ENCODE results near the gene MRRF. TPM values are rescaled to one million over a fixed set of nuclear protein-coding genes. Genes with fewer than 3 reads are reported as not detected.
"Not testable (repeated sequence)": the region's sequence is repeated elsewhere in the genome, so short reads cannot be mapped to it uniquely, and the experiment has no call there.

Gene MRRF
- total and polyA plus RNA-seq, 4 experiments from 2014 or later: 15.6 to 27.3 (median 22.5) TPM

GRCh38 chr9:122320413-122320881, 55.8 kb downstream of the MRRF start:
- DNase-seq: no peak
- Mint-ChIP-seq H3K27ac (no peak overlapping the region), H3K9me3 (no peaks in the 10 kb centered on the region), H3K4me3 (no peak overlapping the region), H3K4me1 (peaks cover 0 to 1% (median 0%) of the 10 kb centered on the region in 4 donors), H3K27me3 (no peaks in the 10 kb centered on the region), H3K36me3 (peaks cover 27 to 50% of the 10 kb centered on the region in 2 donors)
- intact Hi-C loops (cut with micrococcal nuclease): no loop called here
- Histone ChIP-seq H3K9me3 (ENCODE audit: control insufficient read depth in 1 of 2, low read length in 2 of 2) (no peaks in the 10 kb centered on the region), H3K27me3 (ENCODE audit: insufficient read depth, low read length) (no peaks in the 10 kb centered on the region), H3K27ac (ENCODE audit: low read depth, low read length) (no peak overlapping the region), H3K4me3 (ENCODE audit: low read length in 2 of 2) (no peak overlapping the region), H3K36me3 (ENCODE audit: insufficient read depth, low read length) (peaks cover 22% of the 10 kb centered on the region), H3K4me1 (ENCODE audit: insufficient read depth, low read length) (no peaks in the 10 kb centered on the region)
- POLR2A ChIA-PET (ENCODE audit: partially characterized antibody): no interaction called here
- CTCF ChIA-PET (ENCODE audit: partially characterized antibody): no interaction called here

- no peak for DNase-seq
- no peak overlapping the region for H3K27ac ChIP-seq (ENCODE audit: low read depth, low read length)
- intact Hi-C loops (cut with micrococcal nuclease): no loop called here
- H3K4me3 Mint-ChIP-seq: no peak overlapping the region
- H3K27ac Mint-ChIP-seq: no peak overlapping the region
- H3K27me3 ChIP-seq (ENCODE audit: insufficient read depth, low read length): no peaks in the 10 kb centered on the region
- H3K36me3 ChIP-seq (ENCODE audit: insufficient read depth, low read length): peaks cover 22% of the 10 kb centered on the region
- H3K9me3 ChIP-seq (ENCODE audit: control insufficient read depth in 1 of 2, low read length in 2 of 2): no peaks in the 10 kb centered on the region
- peaks cover 33 to 53% of the 10 kb centered on the region in 2 donors for H3K36me3 Mint-ChIP-seq
- H3K4me1 Mint-ChIP-seq: peaks cover 0 to 1% (median 0%) of the 10 kb centered on the region in 4 donors
- no peaks in the 10 kb centered on the region for H3K4me1 ChIP-seq (ENCODE audit: insufficient read depth, low read length)
- CTCF ChIA-PET (ENCODE audit: partially characterized antibody): no interaction called here
- no peaks in the 10 kb centered on the region for H3K9me3 Mint-ChIP-seq
- POLR2A ChIA-PET (ENCODE audit: partially characterized antibody): no interaction called here
- H3K27me3 Mint-ChIP-seq: no peaks in the 10 kb centered on the region
- H3K4me3 ChIP-seq (ENCODE audit: low read length in 2 of 2): no peak overlapping the region
Observed at GRCh38 chr9:122322553-122322952, 57.9 kb downstream of the MRRF start.

GRCh38 chr9:122324665-122325064, 60.0 kb downstream of the MRRF start:
- intact Hi-C loops (cut with micrococcal nuclease); H3K9me3 Mint-ChIP-seq; CTCF ChIA-PET (ENCODE audit: partially characterized antibody); H3K4me3 ChIP-seq (ENCODE audit: low read length in 2 of 2); H3K27ac ChIP-seq (ENCODE audit: low read depth, low read length); H3K27me3 Mint-ChIP-seq; H3K4me3 Mint-ChIP-seq; POLR2A ChIA-PET (ENCODE audit: partially characterized antibody); H3K27me3 ChIP-seq (ENCODE audit: insufficient read depth, low read length); H3K9me3 ChIP-seq (ENCODE audit: control insufficient read depth in 1 of 2, low read length in 2 of 2); H3K4me1 Mint-ChIP-seq; H3K27ac Mint-ChIP-seq; H3K4me1 ChIP-seq (ENCODE audit: insufficient read depth, low read length); DNase-seq: not testable (repeated sequence)
- H3K36me3 Mint-ChIP-seq: peaks cover 37 to 53% of the 10 kb centered on the region in 2 donors
- peaks cover 13% of the 10 kb centered on the region for H3K36me3 ChIP-seq (ENCODE audit: insufficient read depth, low read length)

- H3K36me3 ChIP-seq (ENCODE audit: insufficient read depth, low read length): peaks cover 13% of the 10 kb centered on the region
- H3K4me3 ChIP-seq (ENCODE audit: low read length in 2 of 2): no peak overlapping the region
- no peaks in the 10 kb centered on the region for H3K9me3 Mint-ChIP-seq
- H3K4me3 Mint-ChIP-seq: no peak overlapping the region
- H3K27ac Mint-ChIP-seq: no peak overlapping the region
- peaks cover 37 to 53% of the 10 kb centered on the region in 2 donors for H3K36me3 Mint-ChIP-seq
- H3K27me3 Mint-ChIP-seq: no peaks in the 10 kb centered on the region
- ChIA-PET CTCF (ENCODE audit: partially characterized antibody) (no interaction called here), POLR2A (ENCODE audit: partially characterized antibody) (no interaction called here)
- no peaks in the 10 kb centered on the region for H3K9me3 ChIP-seq (ENCODE audit: control insufficient read depth in 1 of 2, low read length in 2 of 2)
- H3K27ac ChIP-seq (ENCODE audit: low read depth, low read length): no peak overlapping the region
- H3K4me1 Mint-ChIP-seq: no peaks in the 10 kb centered on the region
- intact Hi-C loops (cut with micrococcal nuclease): no loop called here
- no peaks in the 10 kb centered on the region for H3K27me3 ChIP-seq (ENCODE audit: insufficient read depth, low read length)
- DNase-seq: no peak
- H3K4me1 ChIP-seq (ENCODE audit: insufficient read depth, low read length): no peaks in the 10 kb centered on the region
Observed at GRCh38 chr9:122325124-122325523, 60.4 kb downstream of the MRRF start.

- ChIA-PET POLR2A (ENCODE audit: partially characterized antibody) (no interaction called here), CTCF (ENCODE audit: partially characterized antibody) (interaction anchor here (1.4 to 2.7 kb wide), 2 partner anchors 23 to 228 kb away, joined by 6 to 7 read pairs; no protein-coding TSS in a partner anchor)
- Mint-ChIP-seq H3K27me3 (no peaks in the 10 kb centered on the region), H3K9me3 (no peaks in the 10 kb centered on the region), H3K36me3 (peaks cover 37 to 47% of the 10 kb centered on the region in 2 donors), H3K4me3 (no peak overlapping the region), H3K4me1 (no peaks in the 10 kb centered on the region), H3K27ac (no peak overlapping the region)
- Histone ChIP-seq H3K27me3 (ENCODE audit: insufficient read depth, low read length) (no peaks in the 10 kb centered on the region), H3K9me3 (ENCODE audit: control insufficient read depth in 1 of 2, low read length in 2 of 2) (no peaks in the 10 kb centered on the region), H3K27ac (ENCODE audit: low read depth, low read length) (no peak overlapping the region), H3K36me3 (ENCODE audit: insufficient read depth, low read length) (peaks cover 13% of the 10 kb centered on the region), H3K4me3 (ENCODE audit: low read length in 2 of 2) (no peak overlapping the region), H3K4me1 (ENCODE audit: insufficient read depth, low read length) (no peaks in the 10 kb centered on the region)
- intact Hi-C loops (cut with micrococcal nuclease): no loop called here
- DNase-seq: no peak
Observed at GRCh38 chr9:122327175-122327574, 62.5 kb downstream of the MRRF start.

- H3K9me3 Mint-ChIP-seq: no peaks in the 10 kb centered on the region
- H3K27me3 ChIP-seq (ENCODE audit: insufficient read depth, low read length): no peaks in the 10 kb centered on the region
Observed at GRCh38 chr9:122329597-122329996, 64.9 kb downstream of the MRRF start.

GRCh38 chr9:122330466-122330865, 65.8 kb downstream of the MRRF start:
- H3K27ac ChIP-seq (ENCODE audit: low read depth, low read length); intact Hi-C loops (cut with micrococcal nuclease); H3K4me3 Mint-ChIP-seq; H3K27me3 Mint-ChIP-seq; H3K27me3 ChIP-seq (ENCODE audit: insufficient read depth, low read length); H3K4me3 ChIP-seq (ENCODE audit: low read length in 2 of 2); H3K9me3 Mint-ChIP-seq; DNase-seq; H3K4me1 ChIP-seq (ENCODE audit: insufficient read depth, low read length); H3K4me1 Mint-ChIP-seq; H3K36me3 ChIP-seq (ENCODE audit: insufficient read depth, low read length); H3K9me3 ChIP-seq (ENCODE audit: control insufficient read depth in 1 of 2, low read length in 2 of 2); POLR2A ChIA-PET (ENCODE audit: partially characterized antibody): not testable (repeated sequence)
- CTCF ChIA-PET (ENCODE audit: partially characterized antibody): interaction anchor here (1.1 to 1.4 kb wide), 3 partner anchors 19 to 208 kb away, joined by 3 to 5 read pairs (median 5); no protein-coding TSS in a partner anchor
- Mint-ChIP-seq H3K27ac (peak overlapping the region in 1 of 7 donors; percentile 67), H3K36me3 (peaks cover 15 to 17% of the 10 kb centered on the region in 2 donors)

More at GRCh38 chr9:122329597-122329996, 64.9 kb downstream of the MRRF start:
- Mint-ChIP-seq H3K4me3 (peak overlapping the region in 1 of 8 donors; percentile 12), H3K27me3 (no peaks in the 10 kb centered on the region), H3K4me1 (no peaks in the 10 kb centered on the region), H3K36me3 (peaks cover 19 to 24% of the 10 kb centered on the region in 2 donors), H3K27ac (no peak overlapping the region)
- H3K4me1 ChIP-seq (ENCODE audit: insufficient read depth, low read length): no peaks in the 10 kb centered on the region
- no peaks in the 10 kb centered on the region for H3K9me3 ChIP-seq (ENCODE audit: control insufficient read depth in 1 of 2, low read length in 2 of 2)
- ChIA-PET CTCF (ENCODE audit: partially characterized antibody) (no interaction called here), POLR2A (ENCODE audit: partially characterized antibody) (no interaction called here)
- intact Hi-C loops (cut with micrococcal nuclease): no loop called here
- H3K27ac ChIP-seq (ENCODE audit: low read depth, low read length): no peak overlapping the region
- no peak overlapping the region for H3K4me3 ChIP-seq (ENCODE audit: low read length in 2 of 2)
- DNase-seq: no peak
- no peaks in the 10 kb centered on the region for H3K36me3 ChIP-seq (ENCODE audit: insufficient read depth, low read length)

- Histone ChIP-seq H3K4me3 (ENCODE audit: low read length in 2 of 2) (no peak overlapping the region), H3K27ac (ENCODE audit: low read depth, low read length) (no peak overlapping the region), H3K4me1 (ENCODE audit: insufficient read depth, low read length) (no peaks in the 10 kb centered on the region), H3K27me3 (ENCODE audit: insufficient read depth, low read length) (no peaks in the 10 kb centered on the region), H3K36me3 (ENCODE audit: insufficient read depth, low read length) (no peaks in the 10 kb centered on the region), H3K9me3 (ENCODE audit: control insufficient read depth in 1 of 2, low read length in 2 of 2) (no peaks in the 10 kb centered on the region)
- Mint-ChIP-seq H3K36me3 (peaks cover 14% of the 10 kb centered on the region in 2 donors), H3K9me3 (no peaks in the 10 kb centered on the region), H3K4me1 (no peaks in the 10 kb centered on the region), H3K27me3 (no peaks in the 10 kb centered on the region), H3K27ac (peak overlapping the region in 3 of 7 donors; percentile 15 to 70 (median 48)), H3K4me3 (no peak overlapping the region)
- DNase-seq: no peak
- intact Hi-C loops (cut with micrococcal nuclease): no loop called here
- POLR2A ChIA-PET (ENCODE audit: partially characterized antibody): no interaction called here
- CTCF ChIA-PET (ENCODE audit: partially characterized antibody): interaction anchor here (1.2 to 1.4 kb wide), 2 partner anchors 19 to 209 kb away, joined by 5 read pairs; no protein-coding TSS in a partner anchor
Observed at GRCh38 chr9:122331523-122331927, 66.8 kb downstream of the MRRF start.

Data from CD4-positive, alpha-beta memory T cell (primary cell).